ENCODE results near the gene FBXW7.

FBXW7 gene

DNA sequence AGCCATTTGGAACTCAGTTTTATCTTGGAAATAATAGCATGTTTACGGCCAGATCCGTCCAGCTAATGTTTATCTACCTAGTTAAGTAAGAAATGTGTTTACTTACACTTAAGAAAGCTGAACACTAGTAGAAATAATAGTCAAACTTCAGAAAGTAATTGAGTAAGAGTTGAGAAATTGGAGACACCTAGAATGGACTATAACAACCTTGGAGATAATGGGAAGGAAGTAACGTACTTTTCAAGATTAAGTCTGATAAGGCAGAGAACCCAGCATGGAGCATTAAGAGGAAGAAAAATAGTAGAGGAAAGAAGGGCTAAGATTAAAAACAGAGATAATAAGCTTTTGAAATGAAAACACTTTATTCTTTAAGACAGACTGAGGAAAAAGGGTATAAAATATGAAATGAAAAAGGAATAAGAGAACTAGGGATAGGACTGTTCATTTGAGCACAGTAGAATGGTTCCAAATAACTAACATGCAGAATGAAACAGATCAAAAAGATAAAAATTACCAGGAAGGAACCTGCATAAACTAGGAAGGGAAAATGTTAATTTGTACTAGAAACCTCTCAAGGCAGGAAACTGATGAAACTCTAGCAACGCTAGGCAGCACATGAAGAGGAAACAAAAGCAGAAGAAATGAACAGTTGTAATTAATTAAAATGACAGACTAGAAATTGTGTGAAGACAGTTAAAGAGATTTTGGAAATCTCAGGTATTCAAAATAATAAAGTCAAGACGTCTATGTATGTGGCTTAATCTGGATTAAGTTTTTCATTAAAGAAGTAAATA is 71.7 kb downstream of the FBXW7 start:
- Mint-ChIP-seq H3K4me1 (peaks cover 51% of the 10 kb centered on the region), H3K9me3 (no peaks in the 10 kb centered on the region), H3K27ac (peak overlapping the region; percentile 76), H3K36me3 (peaks cover 14% of the 10 kb centered on the region), H3K4me3 (no peak overlapping the region), H3K27me3 (no peaks in the 10 kb centered on the region)
- CTCF ChIA-PET = interaction anchor here (1.0 to 1.2 kb wide), 3 partner anchors 20 to 37 kb away, joined by 3 to 5 read pairs (median 3); no protein-coding TSS in a partner anchor
- DNase-seq = no peak

DNA sequence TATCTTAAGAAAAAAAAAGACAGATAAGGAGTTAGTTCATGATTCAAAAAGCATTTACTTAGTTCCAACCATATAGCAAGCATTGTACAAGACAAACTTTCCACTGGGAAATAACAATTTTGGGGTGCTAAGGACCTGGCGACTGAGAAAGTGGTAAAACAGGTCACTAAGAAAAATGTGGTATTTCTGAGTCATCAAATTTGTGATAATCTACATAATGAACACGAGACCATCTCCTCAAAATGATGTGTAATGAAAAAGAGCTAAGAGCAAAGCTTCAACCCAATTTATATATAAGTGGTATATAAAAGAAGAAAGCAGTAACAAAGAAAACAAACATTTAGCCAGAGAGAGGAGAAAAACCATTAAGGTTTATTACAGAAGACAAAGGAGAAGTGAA is 72.3 kb downstream of the FBXW7 start:
- no peak overlapping the region for H3K4me3 Mint-ChIP-seq
- peaks cover 14% of the 10 kb centered on the region for H3K36me3 Mint-ChIP-seq
- no peak for DNase-seq
- no peaks in the 10 kb centered on the region for H3K27me3 Mint-ChIP-seq
- peak overlapping the region; percentile 76 for H3K27ac Mint-ChIP-seq
- no peaks in the 10 kb centered on the region for H3K9me3 Mint-ChIP-seq
- CTCF ChIA-PET = interaction anchor here (1.0 to 1.2 kb wide), 3 partner anchors 21 to 37 kb away, joined by 3 to 5 read pairs (median 3); no protein-coding TSS in a partner anchor
- peaks cover 58% of the 10 kb centered on the region for H3K4me1 Mint-ChIP-seq

DNA sequence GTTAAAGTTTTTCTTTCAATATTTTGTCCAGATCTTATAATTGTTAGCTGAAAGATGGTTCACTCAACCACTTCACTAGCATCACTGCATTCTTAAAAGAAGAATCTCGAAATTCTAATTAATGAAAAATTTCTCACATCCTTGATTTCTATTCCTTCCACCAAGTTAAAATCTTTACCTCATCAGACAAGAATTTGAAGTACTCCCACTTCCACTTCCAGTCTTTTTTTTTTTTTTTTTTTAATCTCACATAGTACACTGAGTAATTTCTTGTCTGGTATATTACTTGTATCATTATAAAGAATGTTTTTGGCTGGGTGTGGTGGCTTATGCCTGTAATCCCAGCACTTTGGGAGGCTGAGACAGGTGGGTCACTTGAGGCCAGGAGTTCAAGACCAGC is 73.2 kb downstream of the FBXW7 start:
- CTCF ChIA-PET = interaction anchor here (0.6 kb wide), 1 partner anchor 530 kb away, joined by 4 read pairs; no protein-coding TSS in a partner anchor
- Mint-ChIP-seq H3K27me3 (no peaks in the 10 kb centered on the region), H3K27ac (no peak overlapping the region), H3K4me3 (no peak overlapping the region), H3K4me1 (peaks cover 66% of the 10 kb centered on the region), H3K9me3 (no peaks in the 10 kb centered on the region), H3K36me3 (peaks cover 16% of the 10 kb centered on the region)
- DNase-seq = no peak

- CTCF ChIA-PET = interaction anchor here (0.6 to 2.6 kb wide), 2 partner anchors 39 to 530 kb away, joined by 4 to 13 read pairs; no protein-coding TSS in a partner anchor
- H3K27ac Mint-ChIP-seq = no peak overlapping the region
Observed at GRCh38 chr4:152462047-152462446, 73.8 kb downstream of the FBXW7 start.

GRCh38 chr4:152460488-152460887 is 75.4 kb downstream of the FBXW7 start:
- Mint-ChIP-seq H3K27ac (no peak overlapping the region), H3K4me1 (peaks cover 73% of the 10 kb centered on the region), H3K9me3 (no peaks in the 10 kb centered on the region), H3K27me3 (no peaks in the 10 kb centered on the region), H3K4me3 (no peak overlapping the region), H3K36me3 (peaks cover 20% of the 10 kb centered on the region)
- DNase-seq = no peak
- CTCF ChIA-PET = interaction anchor here (0.6 to 2.6 kb wide), 7 partner anchors 17 to 218 kb away, joined by 3 to 13 read pairs (median 3); no protein-coding TSS in a partner anchor

More at GRCh38 chr4:152462047-152462446, 73.8 kb downstream of the FBXW7 start:
- Mint-ChIP-seq H3K4me1 (peaks cover 69% of the 10 kb centered on the region), H3K27me3 (no peaks in the 10 kb centered on the region), H3K9me3 (no peaks in the 10 kb centered on the region), H3K4me3 (no peak overlapping the region), H3K36me3 (peaks cover 17% of the 10 kb centered on the region)
- no peak for DNase-seq

DNA sequence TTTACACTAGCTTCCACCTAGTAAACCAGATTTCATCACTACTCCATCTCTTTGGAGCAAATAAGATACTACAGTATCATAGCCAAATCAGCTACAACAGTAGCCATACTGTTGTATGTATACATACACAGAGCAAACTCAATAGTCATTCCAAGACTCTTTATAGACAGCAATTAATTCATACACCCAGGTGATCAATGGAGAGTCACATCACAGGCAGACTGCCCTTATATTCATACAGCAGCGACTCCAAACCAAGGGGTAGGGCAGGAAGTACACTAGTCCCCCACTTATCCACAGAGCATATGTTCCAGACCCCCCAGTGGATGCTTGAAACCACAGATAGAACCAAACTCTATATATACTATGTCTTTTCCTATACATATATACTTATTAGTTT is 76.6 kb downstream of the FBXW7 start:
- CTCF ChIA-PET = interaction anchor here (1.0 to 1.6 kb wide), 5 partner anchors 9 to 76 kb away, joined by 3 to 11 read pairs (median 4); no protein-coding TSS in a partner anchor
- no peak for DNase-seq
- no peak overlapping the region for H3K4me3 Mint-ChIP-seq
- no peaks in the 10 kb centered on the region for H3K27me3 Mint-ChIP-seq
- peaks cover 70% of the 10 kb centered on the region for H3K4me1 Mint-ChIP-seq
- peak overlapping the region; percentile 83 for H3K27ac Mint-ChIP-seq
- H3K9me3 Mint-ChIP-seq = no peaks in the 10 kb centered on the region
- peaks cover 20% of the 10 kb centered on the region for H3K36me3 Mint-ChIP-seq

DNA sequence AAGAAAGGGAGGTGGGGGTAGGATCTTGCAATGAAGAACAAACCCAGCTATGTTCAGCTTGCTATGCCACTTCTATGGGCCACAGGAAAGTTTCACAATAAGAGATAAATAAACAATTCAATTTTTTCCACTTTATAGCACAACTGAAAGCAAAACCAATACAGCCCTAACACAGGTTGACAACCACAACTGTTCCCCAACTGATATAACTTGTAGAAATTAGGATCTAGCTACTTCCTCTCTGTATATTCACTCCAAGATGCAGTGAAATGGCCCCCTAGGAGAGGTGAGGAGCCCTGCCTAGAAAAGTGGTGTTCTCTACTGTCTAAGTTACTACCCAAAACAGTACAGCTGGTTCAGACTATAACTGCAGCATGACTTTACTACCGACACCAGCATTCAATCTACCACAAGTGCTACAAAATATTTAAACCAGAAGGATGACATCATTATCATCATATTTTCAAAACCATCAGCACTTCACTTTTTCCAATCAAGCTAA is 77.0 kb downstream of the FBXW7 start:
- peaks cover 20% of the 10 kb centered on the region for H3K36me3 Mint-ChIP-seq
- peaks cover 67% of the 10 kb centered on the region for H3K4me1 Mint-ChIP-seq
- DNase-seq = no peak
- no peaks in the 10 kb centered on the region for H3K9me3 Mint-ChIP-seq
- H3K27ac Mint-ChIP-seq = peak overlapping the region; percentile 83
- CTCF ChIA-PET = interaction anchor here (0.6 to 1.6 kb wide), 6 partner anchors 9 to 181 kb away, joined by 3 to 11 read pairs (median 4); no protein-coding TSS in a partner anchor
- no peaks in the 10 kb centered on the region for H3K27me3 Mint-ChIP-seq
- no peak overlapping the region for H3K4me3 Mint-ChIP-seq

GRCh38 chr4:152456609-152457008 is 79.3 kb downstream of the FBXW7 start:
- CTCF ChIA-PET = interaction anchor here (0.9 to 2.8 kb wide), 4 partner anchors 42 to 183 kb away, joined by 3 to 18 read pairs (median 5); no protein-coding TSS in a partner anchor
- H3K4me3 Mint-ChIP-seq = no peak overlapping the region
- H3K27me3 Mint-ChIP-seq = no peaks in the 10 kb centered on the region
- H3K27ac Mint-ChIP-seq = no peak overlapping the region
- H3K36me3 Mint-ChIP-seq = peaks cover 12% of the 10 kb centered on the region
- peaks cover 45% of the 10 kb centered on the region for H3K4me1 Mint-ChIP-seq
- DNase-seq = no peak
- no peaks in the 10 kb centered on the region for H3K9me3 Mint-ChIP-seq

DNA sequence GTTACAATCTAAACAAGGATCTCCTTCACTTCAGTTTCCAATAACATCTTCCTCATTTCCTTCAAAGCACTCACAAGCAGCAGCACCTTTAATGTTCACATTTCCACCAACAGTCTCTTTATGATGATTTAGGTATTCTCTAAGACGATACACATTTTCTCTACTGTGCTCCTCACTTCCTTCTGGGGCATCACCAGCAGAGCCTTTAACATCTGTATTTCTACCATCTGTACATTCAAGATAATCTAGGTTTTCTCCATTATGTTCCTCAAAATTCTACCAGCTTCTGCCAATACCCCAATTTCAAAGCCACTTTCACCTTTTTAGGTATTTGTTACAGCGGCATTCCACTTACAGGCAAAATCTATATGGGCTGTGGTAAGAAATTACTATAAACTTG is 80.6 kb downstream of the FBXW7 start:
- peaks cover 36% of the 10 kb centered on the region for H3K4me1 Mint-ChIP-seq
- H3K27me3 Mint-ChIP-seq = no peaks in the 10 kb centered on the region

GRCh38 chr4:152454398-152455011 is 81.4 kb downstream of the FBXW7 start:
- CTCF ChIA-PET = interaction anchor here (0.6 to 2.8 kb wide), 16 partner anchors 40 to 321 kb away, joined by 3 to 18 read pairs (median 3); no protein-coding TSS in a partner anchor
- DNase-seq = no peak
- Mint-ChIP-seq H3K36me3 (peaks cover 6% of the 10 kb centered on the region), H3K4me1 (peaks cover 35% of the 10 kb centered on the region), H3K27me3 (no peaks in the 10 kb centered on the region), H3K9me3 (no peaks in the 10 kb centered on the region), H3K27ac (no peak overlapping the region), H3K4me3 (no peak overlapping the region)

More for the DNA sequence above, 80.6 kb downstream of the FBXW7 start:
- Mint-ChIP-seq H3K27ac (no peak overlapping the region), H3K4me3 (no peak overlapping the region), H3K9me3 (no peaks in the 10 kb centered on the region), H3K36me3 (peaks cover 6% of the 10 kb centered on the region)
- no peak for DNase-seq
- CTCF ChIA-PET = interaction anchor here (0.8 to 2.8 kb wide), 12 partner anchors 30 to 281 kb away, joined by 3 to 18 read pairs (median 3); no protein-coding TSS in a partner anchor

DNA sequence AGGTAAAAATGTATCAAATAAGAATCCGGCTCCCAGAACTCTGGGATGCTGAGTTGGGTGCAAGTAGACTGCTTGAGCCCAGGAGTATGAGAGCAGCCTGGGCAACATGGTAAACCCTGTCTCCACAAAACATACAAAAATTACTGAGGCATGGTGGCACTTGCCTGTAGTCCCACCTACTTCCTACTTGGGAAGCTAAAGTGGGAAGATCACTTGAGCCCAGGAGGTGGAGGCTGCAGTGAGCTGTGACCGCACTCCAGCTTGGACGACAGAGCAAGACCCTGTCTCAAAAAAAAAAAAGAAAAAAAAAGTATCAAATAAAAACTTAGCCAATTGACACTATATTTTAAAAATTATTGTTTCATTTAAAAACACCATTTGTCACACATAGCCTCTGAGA is 84.4 kb downstream of the FBXW7 start:
- Mint-ChIP-seq H3K27me3 (no peaks in the 10 kb centered on the region), H3K9me3 (no peaks in the 10 kb centered on the region), H3K4me3 (no peak overlapping the region), H3K4me1 (peaks cover 18% of the 10 kb centered on the region), H3K27ac (no peak overlapping the region), H3K36me3 (peaks cover 5% of the 10 kb centered on the region)
- DNase-seq = no peak
- CTCF ChIA-PET = interaction anchor here (1.6 kb wide), 1 partner anchor 50 kb away, joined by 10 read pairs; no protein-coding TSS in a partner anchor

DNA sequence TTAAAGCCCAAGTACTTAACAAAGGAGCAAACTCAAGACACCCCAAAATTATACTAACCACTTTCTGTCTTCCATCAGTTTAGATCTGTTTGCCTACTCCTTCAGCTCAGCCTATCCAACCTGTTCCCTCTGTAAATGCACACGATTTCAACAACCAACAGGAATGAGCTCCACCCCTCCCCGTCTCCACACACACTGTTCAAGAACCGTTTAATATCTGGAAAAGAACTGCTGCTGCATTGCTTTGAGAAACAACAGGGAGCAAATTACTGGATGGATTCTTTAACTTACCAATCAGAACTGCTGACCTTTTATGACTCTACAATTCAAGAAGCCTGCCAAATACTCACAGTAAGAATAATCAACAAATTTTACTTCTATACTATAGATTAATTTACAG is 87.0 kb downstream of the FBXW7 start:
- Mint-ChIP-seq H3K4me3 (no peak overlapping the region), H3K27me3 (no peaks in the 10 kb centered on the region), H3K9me3 (no peaks in the 10 kb centered on the region), H3K4me1 (peaks cover 5% of the 10 kb centered on the region), H3K27ac (no peak overlapping the region), H3K36me3 (peaks cover 10% of the 10 kb centered on the region)
- DNase-seq = no peak
- CTCF ChIA-PET = interaction anchor here (0.6 to 1.1 kb wide), 3 partner anchors 10 to 600 kb away, joined by 3 to 4 read pairs (median 3); no protein-coding TSS in a partner anchor

GRCh38 chr4:152448038-152448707 is 87.7 kb downstream of the FBXW7 start:
- no peak for DNase-seq
- H3K9me3 Mint-ChIP-seq = no peaks in the 10 kb centered on the region
- peak overlapping the region; percentile 19 for H3K27ac Mint-ChIP-seq
- CTCF ChIA-PET = interaction anchor here (0.5 kb wide), 1 partner anchor 366 kb away, joined by 3 read pairs; no protein-coding TSS in a partner anchor
- H3K4me3 Mint-ChIP-seq = no peak overlapping the region
- peaks cover 10% of the 10 kb centered on the region for H3K36me3 Mint-ChIP-seq
- peaks cover 5% of the 10 kb centered on the region for H3K4me1 Mint-ChIP-seq
- no peaks in the 10 kb centered on the region for H3K27me3 Mint-ChIP-seq
